ENCODE measurements around the gene ST3GAL2.

ST3GAL2 gene

DNA sequence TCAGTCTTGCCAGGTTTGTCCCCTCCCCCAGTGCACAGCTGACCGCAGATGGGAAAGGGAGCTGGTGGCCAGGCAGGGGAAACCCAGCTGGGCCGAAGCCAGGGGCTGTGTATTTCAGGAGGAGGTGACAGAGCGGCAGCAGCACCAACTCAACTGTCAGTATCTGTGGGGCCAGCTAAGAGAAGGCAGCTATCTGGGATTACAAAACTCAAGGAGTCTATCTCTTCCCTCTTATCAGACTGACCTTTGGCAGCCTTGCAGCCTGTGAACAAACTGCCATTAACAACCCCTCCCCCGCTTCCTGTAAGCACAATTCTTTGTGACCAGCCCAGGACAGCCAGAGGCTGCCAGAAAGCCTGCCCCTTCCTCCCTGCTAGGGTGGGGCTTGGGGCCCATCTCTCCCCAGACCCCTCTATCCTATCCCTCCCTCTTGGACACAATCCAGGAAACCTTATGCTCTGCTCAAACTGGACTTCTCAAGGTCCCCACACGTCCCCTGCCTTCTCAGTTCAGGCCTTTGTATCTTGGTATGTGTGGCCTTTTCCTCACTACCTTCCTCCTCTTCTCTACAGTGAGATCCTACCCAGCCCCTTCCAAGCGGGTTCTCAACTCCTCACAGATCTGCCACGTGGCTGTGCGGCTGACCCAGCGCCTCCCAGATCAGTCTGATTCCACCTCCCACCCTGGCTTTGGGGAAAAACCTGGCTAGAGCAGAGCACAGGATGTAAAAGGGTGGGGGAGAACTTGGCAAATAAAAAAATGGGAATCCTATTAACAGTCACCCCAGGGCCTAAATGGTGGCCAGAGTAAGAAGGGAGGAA, 10.5 kb downstream of the ST3GAL2 start:
- Histone ChIP-seq H3K4me3 (ENCODE audit: low read depth in 1 of 5, low read length in 5 of 5) (peak overlapping the region; percentile 0 to 33 (median 21)), H3K36me3 (ENCODE audit: control insufficient read depth in 5 of 5, insufficient read depth in 5 of 5, low read length in 5 of 5) (peaks cover 0 to 5% (median 5%) of the 10 kb centered on the region in 5 donors), H3K9ac (ENCODE audit: low read length in 5 of 5) (peak overlapping the region in 4 of 5 donors; percentile 35 to 69 (median 52)), H3K27me3 (ENCODE audit: control insufficient read depth in 5 of 5, insufficient read depth in 4 of 5, low read length in 5 of 5) (no peaks in the 10 kb centered on the region), H3K27ac (ENCODE audit: low read depth, low read length) (peak overlapping the region; percentile 95), H3K9me3 (ENCODE audit: control insufficient read depth in 5 of 5, low read length in 5 of 5) (no peaks in the 10 kb centered on the region), H3K4me1 (ENCODE audit: control insufficient read depth in 5 of 5, insufficient read depth in 5 of 5, low read length in 5 of 5) (peaks cover 29 to 59% (median 55%) of the 10 kb centered on the region in 5 donors)

DNA sequence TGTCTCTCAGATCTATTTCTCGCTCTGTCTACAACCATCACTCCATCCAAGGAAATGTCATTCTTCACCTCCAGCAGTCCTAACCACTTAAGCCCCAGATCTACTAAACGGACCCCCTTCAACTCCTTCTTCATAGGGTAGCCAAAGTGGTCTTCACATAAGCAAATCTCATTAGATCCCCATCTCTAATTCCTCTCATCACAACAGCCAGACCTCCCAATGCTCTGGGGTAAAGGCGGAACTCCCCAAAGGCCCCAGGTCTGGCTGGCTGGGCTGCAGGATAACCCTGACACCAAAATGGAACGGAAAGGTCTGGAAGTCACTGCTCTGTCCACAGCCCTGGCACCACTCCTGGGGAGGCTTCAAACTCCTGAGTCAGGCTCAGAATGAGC, 11.1 kb downstream of the ST3GAL2 start:
- Histone ChIP-seq H3K27ac (ENCODE audit: low read depth, low read length) (peak overlapping the region; percentile 95), H3K4me3 (ENCODE audit: low read depth in 1 of 5, low read length in 5 of 5) (peak overlapping the region in 4 of 5 donors; percentile 0 to 33 (median 13)), H3K9ac (ENCODE audit: low read length in 5 of 5) (peak overlapping the region in 2 of 5 donors; percentile 3 to 45), H3K4me1 (ENCODE audit: control insufficient read depth in 5 of 5, insufficient read depth in 5 of 5, low read length in 5 of 5) (peaks cover 23 to 57% (median 51%) of the 10 kb centered on the region in 5 donors), H3K36me3 (ENCODE audit: control insufficient read depth in 5 of 5, insufficient read depth in 5 of 5, low read length in 5 of 5) (peaks cover 0 to 5% (median 5%) of the 10 kb centered on the region in 5 donors), H3K27me3 (ENCODE audit: control insufficient read depth in 5 of 5, insufficient read depth in 4 of 5, low read length in 5 of 5) (no peaks in the 10 kb centered on the region), H3K9me3 (ENCODE audit: control insufficient read depth in 5 of 5, low read length in 5 of 5) (no peaks in the 10 kb centered on the region)

DNA sequence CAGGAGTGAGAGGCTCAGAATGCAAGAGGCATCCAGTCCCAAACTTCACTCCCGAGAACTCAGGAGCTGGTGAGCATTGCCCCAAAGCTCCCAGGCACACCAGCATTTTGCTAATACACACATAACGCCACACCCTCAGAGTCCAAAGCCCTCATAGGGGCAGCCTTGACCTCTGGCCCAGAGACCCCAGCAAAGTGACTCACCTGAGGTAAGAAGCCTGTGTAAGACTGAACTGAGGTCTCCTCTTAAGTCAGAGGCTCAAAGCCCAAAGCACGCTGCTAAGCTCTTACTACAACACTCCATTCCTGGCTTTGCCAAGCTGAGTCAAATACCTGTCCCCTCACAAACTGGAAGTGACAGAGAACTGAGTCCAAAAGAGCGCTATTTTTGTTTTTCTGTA, 16.4 kb downstream of the ST3GAL2 start:
- Histone ChIP-seq H3K36me3 (ENCODE audit: control insufficient read depth in 5 of 5, insufficient read depth in 5 of 5, low read length in 5 of 5) (peaks cover 0 to 5% (median 5%) of the 10 kb centered on the region in 5 donors), H3K4me1 (ENCODE audit: control insufficient read depth in 5 of 5, insufficient read depth in 5 of 5, low read length in 5 of 5) (peaks cover 2 to 51% (median 12%) of the 10 kb centered on the region in 5 donors), H3K27ac (ENCODE audit: low read depth, low read length) (no peak overlapping the region), H3K27me3 (ENCODE audit: control insufficient read depth in 5 of 5, insufficient read depth in 4 of 5, low read length in 5 of 5) (no peaks in the 10 kb centered on the region), H3K9me3 (ENCODE audit: control insufficient read depth in 5 of 5, low read length in 5 of 5) (no peaks in the 10 kb centered on the region), H3K9ac (ENCODE audit: low read length in 5 of 5) (peak overlapping the region in 1 of 5 donors; percentile 44), H3K4me3 (ENCODE audit: low read depth in 1 of 5, low read length in 5 of 5) (no peak overlapping the region)

DNA sequence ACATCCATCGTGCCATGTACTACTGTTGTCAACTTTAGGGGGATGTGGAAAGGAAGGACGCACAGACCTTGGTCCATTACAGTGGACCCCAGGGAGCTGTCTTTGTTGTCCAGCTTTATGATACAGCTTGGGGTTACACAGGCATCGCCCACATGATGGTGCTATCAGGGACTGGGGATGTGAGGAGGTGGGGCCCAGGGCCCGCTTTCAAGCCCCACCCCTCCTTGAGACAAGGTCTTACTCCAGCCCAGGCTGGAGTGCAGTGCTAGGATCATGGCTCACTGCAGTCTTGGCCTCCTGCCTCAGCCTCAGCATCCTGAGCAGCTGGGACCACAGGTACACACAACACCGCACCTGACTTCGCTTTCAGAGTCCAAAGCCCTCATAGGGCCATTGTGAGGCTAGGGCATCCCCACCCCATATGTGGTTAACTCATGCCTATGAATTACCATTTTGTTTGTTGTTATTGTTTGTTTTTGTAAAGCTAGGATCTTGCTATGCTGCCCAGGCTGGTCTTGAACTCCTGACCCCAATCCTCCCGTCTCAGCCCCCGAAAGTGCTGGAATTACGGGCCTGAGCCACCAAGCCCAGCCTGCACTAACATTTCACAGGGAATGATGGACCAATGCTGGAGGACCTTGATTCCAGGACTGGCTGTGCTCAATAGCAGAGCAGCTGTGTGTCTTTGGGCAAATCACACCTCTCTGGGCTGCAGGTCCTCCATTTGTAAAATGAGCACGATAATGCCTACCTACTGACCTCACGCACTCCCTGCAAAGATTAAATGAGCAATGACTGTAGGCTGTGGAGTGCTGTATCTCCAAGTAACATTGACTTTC, 17.2 kb downstream of the ST3GAL2 start:
- Histone ChIP-seq H3K4me3 (ENCODE audit: low read depth in 1 of 5, low read length in 5 of 5) (no peak overlapping the region), H3K4me1 (ENCODE audit: control insufficient read depth in 5 of 5, insufficient read depth in 5 of 5, low read length in 5 of 5) (peaks cover 0 to 51% (median 10%) of the 10 kb centered on the region in 5 donors), H3K9ac (ENCODE audit: low read length in 5 of 5) (no peak overlapping the region), H3K9me3 (ENCODE audit: control insufficient read depth in 5 of 5, low read length in 5 of 5) (no peaks in the 10 kb centered on the region), H3K27me3 (ENCODE audit: control insufficient read depth in 5 of 5, insufficient read depth in 4 of 5, low read length in 5 of 5) (no peaks in the 10 kb centered on the region), H3K27ac (ENCODE audit: low read depth, low read length) (no peak overlapping the region), H3K36me3 (ENCODE audit: control insufficient read depth in 5 of 5, insufficient read depth in 5 of 5, low read length in 5 of 5) (peaks cover 0 to 5% (median 5%) of the 10 kb centered on the region in 5 donors)

DNA sequence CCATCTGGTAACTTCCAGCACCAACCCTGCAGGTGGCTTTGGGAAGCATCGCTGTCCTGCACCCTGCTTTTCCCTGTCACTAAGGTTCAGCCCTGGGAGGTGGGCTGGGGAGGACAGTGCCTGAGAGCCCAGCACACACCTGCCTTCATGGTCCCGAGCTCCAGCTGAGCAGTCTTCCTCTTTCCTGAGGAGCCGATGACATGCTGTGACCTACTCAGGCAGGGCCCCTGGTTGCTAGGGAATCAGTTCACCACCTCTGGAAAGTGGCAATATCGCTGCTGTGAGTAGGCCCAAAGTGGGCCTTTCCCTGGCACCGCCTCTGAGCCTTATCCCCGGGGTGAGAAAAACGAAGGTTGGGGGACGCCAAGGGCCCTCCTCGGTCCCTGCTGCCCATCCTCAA, 17.9 kb downstream of the ST3GAL2 start:
- Histone ChIP-seq H3K4me3 (ENCODE audit: low read depth in 1 of 5, low read length in 5 of 5) (no peak overlapping the region), H3K36me3 (ENCODE audit: control insufficient read depth in 5 of 5, insufficient read depth in 5 of 5, low read length in 5 of 5) (peaks cover 0 to 5% (median 5%) of the 10 kb centered on the region in 5 donors), H3K27ac (ENCODE audit: low read depth, low read length) (no peak overlapping the region), H3K9ac (ENCODE audit: low read length in 5 of 5) (no peak overlapping the region), H3K9me3 (ENCODE audit: control insufficient read depth in 5 of 5, low read length in 5 of 5) (no peaks in the 10 kb centered on the region), H3K27me3 (ENCODE audit: control insufficient read depth in 5 of 5, insufficient read depth in 4 of 5, low read length in 5 of 5) (no peaks in the 10 kb centered on the region), H3K4me1 (ENCODE audit: control insufficient read depth in 5 of 5, insufficient read depth in 5 of 5, low read length in 5 of 5) (peaks cover 0 to 51% (median 10%) of the 10 kb centered on the region in 5 donors)

DNA sequence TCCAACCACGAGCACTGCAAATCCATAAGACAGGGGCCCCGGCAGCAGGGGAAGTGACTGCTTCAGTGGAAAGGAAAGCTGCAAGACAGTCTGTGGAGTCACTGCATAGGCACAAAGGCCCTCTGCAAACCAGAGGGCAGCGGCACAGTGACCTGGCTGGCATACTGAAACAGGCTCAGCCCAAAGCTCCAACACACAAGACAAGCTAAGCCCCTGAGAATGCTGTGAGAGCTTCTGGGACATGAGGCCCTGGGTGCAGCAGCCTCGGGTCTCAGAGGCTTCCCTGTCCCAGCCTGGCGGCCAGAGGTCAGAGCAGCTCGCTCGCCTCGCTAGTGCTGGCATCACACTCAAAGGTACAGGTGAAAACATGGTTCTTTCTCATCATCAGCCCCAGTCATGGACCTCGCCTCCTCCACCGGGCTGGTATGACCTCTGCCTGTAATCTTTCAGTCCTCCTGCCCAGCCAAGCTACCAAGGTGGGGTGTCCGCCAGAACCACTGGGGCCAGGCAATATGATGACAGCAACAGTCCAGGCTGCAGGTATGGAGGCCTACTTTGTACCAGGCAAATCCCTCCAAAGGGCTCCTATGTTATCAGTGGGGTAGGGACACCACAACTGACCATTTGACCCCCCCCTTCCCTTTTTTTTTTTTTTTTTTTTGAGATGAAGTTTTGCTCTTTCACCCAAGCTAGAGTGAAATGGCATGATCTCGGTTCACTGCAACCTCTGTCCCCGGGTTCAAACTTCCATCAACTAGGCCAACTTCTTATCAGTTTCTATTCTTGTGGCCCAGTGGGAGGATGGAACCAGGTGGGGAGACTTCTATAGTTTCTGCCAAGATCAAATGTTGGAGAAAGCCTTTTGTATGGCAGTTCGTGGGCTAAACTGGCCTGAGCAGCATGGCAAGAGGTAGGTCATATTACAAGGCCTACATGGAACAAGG, 19.2 kb downstream of the ST3GAL2 start:
- peaks cover 0 to 51% (median 10%) of the 10 kb centered on the region in 5 donors for H3K4me1 ChIP-seq (ENCODE audit: control insufficient read depth in 5 of 5, insufficient read depth in 5 of 5, low read length in 5 of 5)

DNA sequence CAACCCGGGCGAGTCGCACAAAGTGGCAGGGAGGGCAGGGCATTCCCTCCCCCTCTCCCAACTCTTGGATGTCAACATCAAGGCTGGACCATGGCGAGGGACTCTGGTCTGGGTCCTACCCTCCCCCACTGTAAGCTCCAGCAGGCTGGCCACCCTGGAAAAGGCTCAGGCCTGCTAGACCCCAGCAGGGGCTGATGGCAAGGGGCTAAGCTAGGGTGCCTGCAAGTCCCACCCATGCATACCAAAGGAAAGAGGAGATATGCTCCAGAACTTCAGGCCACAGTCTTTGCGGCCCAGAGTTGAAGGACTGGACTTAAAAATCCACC, 19.9 kb downstream of the ST3GAL2 start:
- Histone ChIP-seq H3K9ac (ENCODE audit: low read length in 5 of 5) (no peak overlapping the region), H3K4me3 (ENCODE audit: low read depth in 1 of 5, low read length in 5 of 5) (no peak overlapping the region), H3K27me3 (ENCODE audit: control insufficient read depth in 5 of 5, insufficient read depth in 4 of 5, low read length in 5 of 5) (no peaks in the 10 kb centered on the region), H3K36me3 (ENCODE audit: control insufficient read depth in 5 of 5, insufficient read depth in 5 of 5, low read length in 5 of 5) (no peaks in the 10 kb centered on the region), H3K4me1 (ENCODE audit: control insufficient read depth in 5 of 5, insufficient read depth in 5 of 5, low read length in 5 of 5) (peaks cover 0 to 55% (median 10%) of the 10 kb centered on the region in 5 donors), H3K27ac (ENCODE audit: low read depth, low read length) (no peak overlapping the region), H3K9me3 (ENCODE audit: control insufficient read depth in 5 of 5, low read length in 5 of 5) (no peaks in the 10 kb centered on the region)

More for the DNA sequence above, 19.2 kb downstream of the ST3GAL2 start:
- Histone ChIP-seq H3K27me3 (ENCODE audit: control insufficient read depth in 5 of 5, insufficient read depth in 4 of 5, low read length in 5 of 5) (no peaks in the 10 kb centered on the region), H3K4me3 (ENCODE audit: low read depth in 1 of 5, low read length in 5 of 5) (no peak overlapping the region), H3K36me3 (ENCODE audit: control insufficient read depth in 5 of 5, insufficient read depth in 5 of 5, low read length in 5 of 5) (peaks cover 0 to 2% (median 1%) of the 10 kb centered on the region in 5 donors), H3K27ac (ENCODE audit: low read depth, low read length) (no peak overlapping the region), H3K9me3 (ENCODE audit: control insufficient read depth in 5 of 5, low read length in 5 of 5) (no peaks in the 10 kb centered on the region), H3K9ac (ENCODE audit: low read length in 5 of 5) (no peak overlapping the region)

DNA sequence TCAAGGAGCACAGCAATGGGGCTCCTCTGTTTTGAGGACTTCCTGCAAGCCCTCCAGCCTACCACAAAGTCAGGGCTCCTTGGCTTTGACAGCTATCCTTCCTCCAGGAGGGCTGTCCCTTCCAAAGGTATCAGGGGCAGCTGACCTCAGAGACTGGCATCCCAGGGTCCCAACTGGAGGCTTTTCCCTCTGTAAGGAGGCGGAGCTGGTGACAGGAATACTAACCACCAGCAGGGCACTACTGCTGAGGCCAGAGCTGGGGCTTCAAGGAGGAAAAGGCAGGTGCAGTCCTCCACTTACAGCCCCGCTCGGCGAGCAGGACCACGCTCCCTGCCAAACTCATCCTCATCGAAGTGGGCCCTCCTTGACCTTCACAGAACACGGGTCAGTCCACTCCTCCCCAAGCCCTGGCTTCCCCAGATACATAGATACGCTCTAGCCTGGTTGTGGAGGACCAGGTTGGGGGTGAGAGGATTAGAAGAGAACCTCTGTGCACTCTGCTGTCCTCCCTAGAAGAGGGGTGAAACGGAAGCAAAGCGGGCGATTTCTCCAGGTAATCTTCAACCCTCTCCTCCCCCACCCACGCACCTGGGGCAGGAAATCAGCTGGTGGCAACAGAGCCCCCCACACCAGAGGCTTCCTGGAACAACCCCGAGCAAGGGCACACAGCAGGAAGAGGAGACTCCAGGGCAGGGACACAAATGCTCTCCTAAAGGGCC, 20.5 kb downstream of the ST3GAL2 start:
- no peak overlapping the region for H3K4me3 ChIP-seq (ENCODE audit: low read depth in 1 of 5, low read length in 5 of 5)
- no peaks in the 10 kb centered on the region for H3K36me3 ChIP-seq (ENCODE audit: control insufficient read depth in 5 of 5, insufficient read depth in 5 of 5, low read length in 5 of 5)
- no peaks in the 10 kb centered on the region for H3K9me3 ChIP-seq (ENCODE audit: control insufficient read depth in 5 of 5, low read length in 5 of 5)
- H3K4me1 ChIP-seq (ENCODE audit: control insufficient read depth in 5 of 5, insufficient read depth in 5 of 5, low read length in 5 of 5) = peaks cover 0 to 56% (median 9%) of the 10 kb centered on the region in 5 donors
- no peaks in the 10 kb centered on the region for H3K27me3 ChIP-seq (ENCODE audit: control insufficient read depth in 5 of 5, insufficient read depth in 4 of 5, low read length in 5 of 5)
- H3K27ac ChIP-seq (ENCODE audit: low read depth, low read length) = no peak overlapping the region
- no peak overlapping the region for H3K9ac ChIP-seq (ENCODE audit: low read length in 5 of 5)

DNA sequence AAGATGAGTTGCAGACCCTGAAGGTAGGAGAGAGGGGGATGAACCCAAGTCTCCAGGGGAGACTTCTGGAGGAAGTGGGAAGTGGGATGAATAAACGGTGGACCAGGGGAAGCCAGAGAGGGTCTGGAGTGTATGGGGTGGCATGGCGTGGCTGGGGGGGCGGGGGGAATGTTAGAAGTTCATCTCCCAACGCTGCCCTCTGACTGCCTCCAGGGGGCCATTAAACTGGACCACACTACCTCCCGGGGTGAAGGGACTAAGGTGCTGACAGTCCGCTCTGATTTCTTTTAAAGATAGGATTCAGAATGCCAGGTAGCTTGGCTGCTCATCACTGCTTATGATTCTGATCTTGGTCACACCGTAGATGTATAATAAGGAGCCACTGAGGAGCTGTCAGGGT, 21.2 kb downstream of the ST3GAL2 start:
- Histone ChIP-seq H3K36me3 (ENCODE audit: control insufficient read depth in 5 of 5, insufficient read depth in 5 of 5, low read length in 5 of 5) (no peaks in the 10 kb centered on the region), H3K27me3 (ENCODE audit: control insufficient read depth in 5 of 5, insufficient read depth in 4 of 5, low read length in 5 of 5) (no peaks in the 10 kb centered on the region), H3K9me3 (ENCODE audit: control insufficient read depth in 5 of 5, low read length in 5 of 5) (no peaks in the 10 kb centered on the region), H3K4me3 (ENCODE audit: low read depth in 1 of 5, low read length in 5 of 5) (no peak overlapping the region), H3K27ac (ENCODE audit: low read depth, low read length) (no peak overlapping the region), H3K9ac (ENCODE audit: low read length in 5 of 5) (no peak overlapping the region), H3K4me1 (ENCODE audit: control insufficient read depth in 5 of 5, insufficient read depth in 5 of 5, low read length in 5 of 5) (peaks cover 0 to 50% (median 6%) of the 10 kb centered on the region in 5 donors)
